BLaER1 treated with 17β-estradiol and CSF1 and Interleukin-3, amounts not matched to agents 10 nM and 100 nM (cell line): Measurements from ENCODE around the gene FOXP2.
A peak's percentile ranks its signal among the peaks of the same experiment; 100 is the strongest.

Experiments
- H3K27ac ChIP-seq, 11 experiments: shearing (Covaris generic); formaldehyde crosslinking; 2 replicates each; pipeline ENCODE4 v1.8.1; 2022
- H3K27me3 ChIP-seq, 11 experiments: shearing (Covaris generic); formaldehyde crosslinking; 2 replicates each; pipeline ENCODE4 v1.8.1; 2022
- H3K36me3 ChIP-seq, 11 experiments: shearing (Covaris generic); formaldehyde crosslinking; 2 replicates each; pipeline ENCODE4 v1.8.1; 2022
- H3K4me1 ChIP-seq, 10 experiments: shearing (Covaris generic); formaldehyde crosslinking; 2 replicates each; pipeline ENCODE4 v1.8.1; 2022
- H3K4me2 ChIP-seq, 11 experiments: shearing (Covaris generic); formaldehyde crosslinking; 2 replicates each; pipeline ENCODE4 v1.8.1; 2022
- H3K4me3 ChIP-seq, 10 experiments: shearing (Covaris generic); formaldehyde crosslinking; 2 replicates each; pipeline ENCODE4 v1.8.1; 2022
- H3K9ac ChIP-seq, 11 experiments: shearing (Covaris generic); formaldehyde crosslinking; 2 replicates each; pipeline ENCODE4 v1.8.1; 2022
- H3K9me3 ChIP-seq, 11 experiments: shearing (Covaris generic); formaldehyde crosslinking; replicated peaks in 1 of 11; 2 replicates each; pipeline ENCODE4 v1.8.1; 2022
- H4K20me1 ChIP-seq, 11 experiments: shearing (Covaris generic); formaldehyde crosslinking; 2 replicates each; pipeline ENCODE4 v1.8.1; 2022
- Cebpa-rat ChIP-seq, 11 experiments: shearing (Covaris generic); IDR thresholded peaks; 2 replicates each; pipeline ENCODE4 v1.8.1; 2022

FOXP2 gene

DNA sequence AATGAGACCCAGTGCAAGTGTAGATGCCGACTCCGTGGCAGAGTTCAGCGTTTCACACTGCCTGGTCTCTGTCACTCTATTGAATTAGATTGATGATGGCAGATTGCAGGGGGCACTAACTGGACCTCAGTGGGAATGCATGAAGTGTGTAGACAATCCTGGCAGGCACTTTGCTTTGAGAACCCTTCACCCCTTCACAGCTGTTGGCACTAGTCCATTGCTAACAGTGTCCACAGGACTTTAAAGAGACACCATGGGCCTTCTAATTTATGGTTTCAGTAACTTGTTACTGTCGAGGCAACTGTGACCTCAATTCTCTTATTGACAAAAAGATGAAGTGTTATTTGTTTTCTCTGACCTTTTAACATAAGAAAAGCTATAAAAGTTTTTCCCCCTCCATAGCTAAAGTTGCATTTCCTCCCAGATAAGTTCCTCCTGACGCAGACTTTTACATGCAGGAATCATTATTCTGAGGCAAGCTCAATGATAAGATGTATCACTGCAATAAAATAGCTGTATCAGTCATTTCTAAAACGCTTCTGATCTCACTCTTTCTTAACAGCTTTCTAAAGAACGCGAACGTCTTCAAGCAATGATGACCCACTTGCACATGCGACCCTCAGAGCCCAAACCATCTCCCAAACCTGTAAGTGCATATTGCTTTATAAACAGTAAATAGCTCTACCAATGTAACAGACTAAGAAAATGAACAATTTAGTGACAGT, 238.9 kb downstream of the FOXP2 start:
- no peak overlapping the region for H3K9ac ChIP-seq
- H3K9me3 ChIP-seq = no peaks in the 10 kb centered on the region
- no peak overlapping the region for H3K27ac ChIP-seq
- H3K4me2 ChIP-seq = no peak overlapping the region
- TF ChIP-seq Cebpa-rat (IDR thresholded peaks at IDR 0.05) = no peak
- no peaks in the 10 kb centered on the region for H4K20me1 ChIP-seq
- H3K36me3 ChIP-seq = no peaks in the 10 kb centered on the region
- peaks cover 0 to 5% (median 0%) of the 10 kb centered on the region in 10 experiments; a peak in 1 of 20 replicates for H3K4me1 ChIP-seq
- H3K27me3 ChIP-seq = no peaks in the 10 kb centered on the region
- no peak overlapping the region for H3K4me3 ChIP-seq

DNA sequence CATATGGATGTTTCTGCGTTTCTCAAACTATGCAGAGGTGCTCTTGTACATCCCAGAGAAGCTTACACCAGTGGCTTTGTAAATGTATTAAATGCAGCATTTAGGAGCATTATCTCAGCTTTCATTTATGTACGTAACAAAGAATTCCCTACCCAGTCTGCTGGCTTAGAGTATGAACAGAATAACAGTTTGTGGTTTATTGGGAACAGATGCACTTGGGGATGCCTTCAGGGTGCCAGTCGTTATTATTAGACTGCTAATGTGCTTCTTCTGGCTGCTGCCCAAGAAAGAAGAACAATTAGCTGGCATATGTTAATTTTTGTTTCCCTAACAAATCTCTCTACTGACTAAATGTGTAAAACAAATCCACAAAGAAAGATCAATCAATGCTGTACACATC, 241.9 kb downstream of the FOXP2 start:
- Histone ChIP-seq H3K36me3 (no peaks in the 10 kb centered on the region), H3K27me3 (no peaks in the 10 kb centered on the region), H3K9me3 (no peaks in the 10 kb centered on the region), H3K27ac (no peak overlapping the region), H3K4me3 (no peak overlapping the region), H3K4me2 (no peak overlapping the region), H3K9ac (no peak overlapping the region), H4K20me1 (no peaks in the 10 kb centered on the region), H3K4me1 (peaks cover 0 to 16% (median 2%) of the 10 kb centered on the region in 10 experiments; a peak in 6 of 20 replicates)
- no peak for TF ChIP-seq Cebpa-rat (IDR thresholded peaks at IDR 0.05)

DNA sequence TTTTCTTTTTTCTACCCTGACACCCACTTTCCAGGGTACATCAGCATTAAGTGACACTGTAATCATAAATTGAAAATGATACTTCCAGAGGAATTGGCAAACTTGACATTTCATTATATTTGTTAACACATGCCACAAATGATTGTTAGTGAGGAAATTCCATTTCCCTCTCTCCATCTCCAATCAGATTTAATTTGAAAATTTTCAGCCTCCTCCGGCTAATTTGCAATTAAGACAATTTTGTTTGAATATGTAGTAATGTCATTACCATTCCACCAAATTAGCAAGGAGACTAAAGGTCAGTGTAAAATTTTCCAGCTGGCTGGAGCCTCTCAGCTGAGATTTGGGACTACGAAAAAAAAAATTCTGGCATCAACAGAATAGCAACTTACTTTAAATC, 242.7 kb downstream of the FOXP2 start:
- H3K36me3 ChIP-seq = no peaks in the 10 kb centered on the region
- H4K20me1 ChIP-seq = no peaks in the 10 kb centered on the region
- no peak overlapping the region for H3K9ac ChIP-seq
- H3K9me3 ChIP-seq = no peaks in the 10 kb centered on the region
- H3K27ac ChIP-seq = no peak overlapping the region
- no peak overlapping the region for H3K4me3 ChIP-seq
- H3K4me2 ChIP-seq = no peak overlapping the region
- no peaks in the 10 kb centered on the region for H3K27me3 ChIP-seq
- H3K4me1 ChIP-seq = peaks cover 0 to 16% (median 2%) of the 10 kb centered on the region in 10 experiments; a peak in 6 of 20 replicates
- TF ChIP-seq Cebpa-rat (IDR thresholded peaks at IDR 0.05) = no peak

DNA sequence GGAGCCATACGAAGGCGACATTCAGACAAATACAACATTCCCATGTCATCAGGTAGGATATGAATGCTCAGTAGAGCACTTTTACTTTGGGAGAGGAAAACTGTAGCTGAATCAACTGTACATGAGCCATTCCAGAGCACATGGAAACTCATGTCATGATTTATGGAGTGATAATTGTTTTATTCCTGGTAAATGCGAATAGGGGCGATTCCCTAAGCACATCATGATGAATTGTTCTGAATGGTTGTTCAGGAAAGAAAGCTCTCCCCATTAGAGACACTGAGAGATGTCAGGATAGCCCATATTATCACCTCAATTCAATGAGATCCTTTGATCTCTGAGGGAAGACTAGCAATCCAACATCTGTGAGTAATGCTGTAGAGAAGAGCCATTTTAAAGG, 243.6 kb downstream of the FOXP2 start:
- Histone ChIP-seq H3K4me3 (no peak overlapping the region), H3K27ac (no peak overlapping the region), H3K36me3 (no peaks in the 10 kb centered on the region), H4K20me1 (no peaks in the 10 kb centered on the region), H3K9me3 (no peaks in the 10 kb centered on the region), H3K4me2 (no peak overlapping the region), H3K27me3 (no peaks in the 10 kb centered on the region), H3K4me1 (peaks cover 0 to 16% (median 2%) of the 10 kb centered on the region in 10 experiments; a peak in 6 of 20 replicates), H3K9ac (no peak overlapping the region)
- TF ChIP-seq Cebpa-rat (IDR thresholded peaks at IDR 0.05) = no peak

DNA sequence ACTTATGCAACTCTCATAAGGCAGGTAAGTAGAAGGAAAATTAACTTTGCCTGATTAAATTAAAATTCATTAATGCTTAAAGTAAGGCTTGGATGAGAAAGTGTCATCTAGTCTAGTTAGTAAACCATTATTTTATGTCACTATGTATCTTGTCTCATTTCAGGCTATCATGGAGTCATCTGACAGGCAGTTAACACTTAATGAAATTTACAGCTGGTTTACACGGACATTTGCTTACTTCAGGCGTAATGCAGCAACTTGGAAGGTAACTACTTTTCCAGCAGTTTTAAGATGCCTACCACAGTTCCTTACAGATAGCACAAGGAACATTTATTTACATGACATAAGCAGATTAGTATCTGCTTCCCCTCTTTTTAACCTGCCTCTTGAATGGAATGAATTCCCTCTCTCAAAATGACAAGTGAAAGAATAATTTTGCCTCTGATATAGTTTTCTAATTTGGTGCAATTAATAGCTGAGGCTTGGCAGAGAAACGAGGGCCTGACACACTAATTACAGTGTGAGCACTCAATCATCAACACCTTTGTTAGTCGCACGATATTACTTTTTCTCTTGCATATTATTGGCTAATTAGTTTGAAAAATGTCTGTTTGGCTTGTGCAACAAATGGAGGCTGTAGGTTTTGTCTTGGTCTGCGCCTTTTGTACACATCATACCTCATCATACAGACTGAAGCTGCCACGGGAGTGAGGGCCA, 245.0 kb downstream of the FOXP2 start:
- no peak overlapping the region for H3K27ac ChIP-seq
- H3K4me3 ChIP-seq = no peak overlapping the region
- H3K4me1 ChIP-seq = peaks cover 0 to 16% (median 2%) of the 10 kb centered on the region in 10 experiments; a peak in 6 of 20 replicates
- H3K4me2 ChIP-seq = peak overlapping the region in 4 of 11 experiments; percentile 20 to 48 (median 25); a peak in 6 of 22 replicates
- no peaks in the 10 kb centered on the region for H3K9me3 ChIP-seq
- H4K20me1 ChIP-seq = no peaks in the 10 kb centered on the region
- H3K27me3 ChIP-seq = no peaks in the 10 kb centered on the region
- no peaks in the 10 kb centered on the region for H3K36me3 ChIP-seq
- no peak overlapping the region for H3K9ac ChIP-seq
- TF ChIP-seq Cebpa-rat (IDR thresholded peaks at IDR 0.05) = no peak

DNA sequence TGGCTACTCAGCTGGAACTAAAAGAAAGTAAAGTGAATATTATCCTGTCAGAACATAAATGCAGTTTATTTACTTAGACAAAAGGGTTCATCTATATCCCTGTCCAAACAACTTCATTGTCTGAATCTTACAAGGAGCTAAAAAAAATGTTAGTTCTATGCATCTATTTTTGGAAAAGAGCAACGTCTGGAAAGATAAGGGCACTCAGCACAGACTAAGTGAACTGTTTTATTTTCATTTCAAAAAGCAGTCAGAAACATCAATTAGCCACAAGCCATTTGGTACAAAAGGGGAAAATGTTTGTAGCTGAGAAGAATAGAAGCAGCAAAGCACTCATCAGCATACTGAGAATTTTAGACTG, 245.5 kb downstream of the FOXP2 start:
- TF ChIP-seq Cebpa-rat (IDR thresholded peaks at IDR 0.05) = no peak
- Histone ChIP-seq H3K4me3 (no peak overlapping the region), H3K27me3 (no peaks in the 10 kb centered on the region), H3K27ac (no peak overlapping the region), H3K9ac (no peak overlapping the region), H3K4me2 (peak overlapping the region in 4 of 11 experiments; percentile 20 to 48 (median 25); a peak in 7 of 22 replicates), H3K36me3 (no peaks in the 10 kb centered on the region), H4K20me1 (no peaks in the 10 kb centered on the region), H3K9me3 (no peaks in the 10 kb centered on the region), H3K4me1 (peaks cover 0 to 16% (median 2%) of the 10 kb centered on the region in 10 experiments; a peak in 6 of 20 replicates)

DNA sequence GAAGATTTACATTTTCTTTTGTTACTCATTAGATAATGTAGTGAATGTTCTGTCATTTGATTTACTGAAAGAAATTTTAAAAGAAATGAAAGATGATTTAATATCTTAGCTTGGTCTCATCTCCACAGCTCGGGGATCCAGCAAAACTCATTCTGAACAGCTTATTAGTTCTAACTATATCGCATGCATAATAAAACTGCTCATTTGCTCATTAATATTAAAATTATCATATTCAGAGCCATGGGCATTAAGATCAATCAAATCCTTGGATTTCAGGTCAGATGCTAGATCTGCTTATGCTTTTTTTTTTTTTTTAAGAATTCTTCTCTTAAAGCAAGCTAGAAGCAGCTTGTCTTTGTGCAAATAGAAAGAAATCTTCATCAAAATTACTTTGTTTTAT, 246.1 kb downstream of the FOXP2 start:
- Histone ChIP-seq H3K27me3 (no peaks in the 10 kb centered on the region), H3K27ac (no peak overlapping the region), H3K4me2 (no peak overlapping the region), H4K20me1 (no peaks in the 10 kb centered on the region), H3K9ac (no peak overlapping the region), H3K4me1 (peaks cover 0 to 16% (median 2%) of the 10 kb centered on the region in 10 experiments; a peak in 6 of 20 replicates), H3K4me3 (no peak overlapping the region), H3K9me3 (no peaks in the 10 kb centered on the region), H3K36me3 (no peaks in the 10 kb centered on the region)
- TF ChIP-seq Cebpa-rat (IDR thresholded peaks at IDR 0.05) = no peak

DNA sequence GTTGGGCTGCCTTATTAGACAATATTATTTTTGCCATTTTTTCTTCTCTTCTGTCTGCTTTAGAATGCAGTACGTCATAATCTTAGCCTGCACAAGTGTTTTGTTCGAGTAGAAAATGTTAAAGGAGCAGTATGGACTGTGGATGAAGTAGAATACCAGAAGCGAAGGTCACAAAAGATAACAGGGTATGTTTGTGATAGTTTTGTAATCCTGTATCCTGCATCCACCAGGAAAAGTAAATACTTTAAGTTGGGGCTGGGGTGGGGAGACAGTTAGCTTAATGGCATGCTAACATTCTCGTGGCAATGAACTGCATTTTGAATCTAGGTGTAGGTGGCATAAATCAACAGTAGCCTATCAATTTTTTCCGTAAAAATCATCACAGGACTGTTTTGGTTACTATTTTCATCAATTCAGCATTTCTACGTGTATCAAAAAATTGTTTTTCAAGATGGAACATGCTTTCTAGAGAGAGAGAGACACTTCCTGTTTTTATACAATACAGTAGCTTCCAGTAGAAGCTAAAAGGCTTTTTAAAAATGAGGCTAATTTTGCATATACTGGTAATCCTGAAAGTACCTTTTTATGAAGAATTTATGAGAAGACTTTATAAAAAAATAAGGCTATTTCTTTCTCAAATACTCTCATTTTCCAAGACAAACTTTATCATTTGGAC, 247.5 kb downstream of the FOXP2 start:
- Histone ChIP-seq H4K20me1 (no peaks in the 10 kb centered on the region), H3K4me1 (peaks cover 0 to 11% (median 2%) of the 10 kb centered on the region in 10 experiments; a peak in 6 of 20 replicates), H3K4me3 (no peak overlapping the region), H3K27ac (no peak overlapping the region), H3K9ac (no peak overlapping the region), H3K27me3 (no peaks in the 10 kb centered on the region), H3K4me2 (no peak overlapping the region), H3K9me3 (no peaks in the 10 kb centered on the region), H3K36me3 (no peaks in the 10 kb centered on the region)
- no peak for TF ChIP-seq Cebpa-rat (IDR thresholded peaks at IDR 0.05)

DNA sequence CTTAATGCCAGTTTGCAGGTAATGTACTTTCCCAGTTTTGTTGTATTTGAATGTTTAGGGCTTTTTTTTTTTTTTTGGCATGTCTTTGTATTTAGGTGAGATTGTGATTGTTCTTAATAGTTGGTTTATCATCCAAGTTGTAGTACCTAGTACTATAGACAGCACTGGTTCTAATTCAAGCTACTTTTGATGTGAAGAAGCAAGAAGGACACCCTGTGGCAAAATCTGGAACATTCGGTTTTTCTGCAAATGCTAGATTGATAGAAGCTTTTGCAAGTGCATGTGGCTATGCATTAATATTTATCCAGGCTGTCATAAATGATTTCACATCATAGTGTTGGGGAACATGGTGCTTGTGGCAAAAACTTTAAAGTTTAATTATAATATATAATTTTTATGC, 248.9 kb downstream of the FOXP2 start:
- Histone ChIP-seq H3K27ac (no peak overlapping the region), H3K9me3 (no peaks in the 10 kb centered on the region), H3K4me3 (no peak overlapping the region), H3K36me3 (no peaks in the 10 kb centered on the region), H3K4me2 (no peak overlapping the region), H4K20me1 (no peaks in the 10 kb centered on the region), H3K9ac (no peak overlapping the region), H3K4me1 (peaks cover 0 to 11% (median 2%) of the 10 kb centered on the region in 10 experiments; a peak in 6 of 20 replicates), H3K27me3 (no peaks in the 10 kb centered on the region)
- no peak for TF ChIP-seq Cebpa-rat (IDR thresholded peaks at IDR 0.05)
